ENCODE measurements around the gene SIPA1.
"Not testable (repeated sequence)": the region's sequence is repeated elsewhere in the genome, so short reads cannot be mapped to it uniquely, and the experiment has no call there.

SIPA1 gene

GRCh38 chr11:65662799-65663638, 25.1 kb downstream of the SIPA1 start, which contains the start of gene RELA:
Gene RELA, minus strand, starts transcription at chr11:65662916. Its CDS starts 84 bp downstream, at chr11:65662832.
- DNase-seq = peak; percentile 75 to 80

- no peak for DNase-seq
These were observed 25.8 kb downstream of the SIPA1 start for GRCh38 chr11:65663639-65664200.

- DNase-seq = peak in 1 of 2 experiments; percentile 13
These were observed 34.4 kb downstream of the SIPA1 start for GRCh38 chr11:65672180-65672860.

GRCh38 chr11:65672982-65673381, 35.1 kb downstream of the SIPA1 start:
- no peak for DNase-seq

- DNase-seq = no peak
These were observed 42.4 kb downstream of the SIPA1 start for GRCh38 chr11:65680192-65680743.

GRCh38 chr11:65683480-65683879, 45.6 kb downstream of the SIPA1 start:
- not testable (repeated sequence) for DNase-seq

- no peak for DNase-seq
These were observed 48.1 kb downstream of the SIPA1 start for GRCh38 chr11:65685981-65686380.

- not testable (repeated sequence) for DNase-seq
These were observed 53.9 kb downstream of the SIPA1 start for GRCh38 chr11:65691847-65692246.

GRCh38 chr11:65692367-65692766, 54.5 kb downstream of the SIPA1 start:
- no peak for DNase-seq

- DNase-seq = no peak
These were observed 57.7 kb downstream of the SIPA1 start for GRCh38 chr11:65695459-65696241.

GRCh38 chr11:65696802-65697552, 59.1 kb downstream of the SIPA1 start:
- DNase-seq = no peak

GRCh38 chr11:65698205-65698604, 60.3 kb downstream of the SIPA1 start:
- DNase-seq = no peak

GRCh38 chr11:65699306-65699705, 61.4 kb downstream of the SIPA1 start:
- DNase-seq = no peak

GRCh38 chr11:65700399-65700798, 62.5 kb downstream of the SIPA1 start:
- peak; percentile 67 to 83 for DNase-seq
